Measurements from ENCODE around the gene NLK. TPM values are rescaled to one million over a fixed set of nuclear protein-coding genes. Genes with fewer than 3 reads are reported as not detected.

NLK gene
- total RNA-seq, 1 experiment from 2014 or later = 14.9 TPM

DNA sequence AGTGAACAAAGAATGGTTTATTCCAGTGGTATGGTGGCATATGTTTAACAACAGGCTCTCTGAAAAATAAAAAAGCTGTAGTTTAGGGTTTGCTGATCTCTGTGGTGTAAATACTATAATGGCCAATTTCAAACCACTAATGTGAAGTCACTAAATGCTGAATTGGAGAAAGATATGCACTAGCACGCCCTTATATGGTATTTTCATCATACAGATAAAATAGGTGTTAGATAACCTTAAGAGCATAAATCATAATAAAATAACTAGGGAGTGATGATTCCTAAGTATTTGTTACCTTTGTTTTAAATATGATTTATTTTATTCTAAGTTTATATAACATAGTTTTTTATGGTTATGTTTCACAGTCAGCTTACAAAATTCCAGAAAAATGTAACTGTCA is 17.2 kb downstream of the NLK start:
- DNase-seq = no peak
- peaks cover 13% of the 10 kb centered on the region for H3K4me1 ChIP-seq (ENCODE audit: insufficient read depth, low read length)
- H3K36me3 ChIP-seq (ENCODE audit: low read depth, low read length) = no peaks in the 10 kb centered on the region
- no peak overlapping the region for H3K4me3 ChIP-seq (ENCODE audit: low read length)
- H3F3A ChIP-seq (ENCODE audit: low read length, unreplicated experiment) = no peaks in the 10 kb centered on the region
- ChIA-PET CTCF (no interaction called here), POLR2A (ENCODE audit: unreplicated experiment) (interaction anchor here (0.7 kb wide), 1 partner anchor 40 kb away, joined by 6 read pairs; no protein-coding TSS in a partner anchor)
- H3K9me3 ChIP-seq (ENCODE audit: low read length) = no peaks in the 10 kb centered on the region
- intact Hi-C loops (cut with micrococcal nuclease) = no loop called here
- no peaks in the 10 kb centered on the region for H3K27me3 ChIP-seq (ENCODE audit: low read length)
- H3K79me2 ChIP-seq (ENCODE audit: low read length) = peaks cover 91% of the 10 kb centered on the region
- ATAC-seq = no peak
- TF ChIP-seq EZH2phosphoT487 (IDR thresholded peaks at IDR 0.05; ENCODE audit: borderline replicate concordance, low read length) = no peak
- TF ChIP-seq CTCF (conservative IDR thresholded peaks at IDR 0.05; ENCODE audit: low read depth, low read length) = no peak
- no peak for TF ChIP-seq EZH2 (IDR thresholded peaks at IDR 0.05; ENCODE audit: low read length, unreplicated experiment)
- H3K27ac ChIP-seq (ENCODE audit: low read length) = no peak overlapping the region
- H3K9me2 ChIP-seq (replicated peaks; ENCODE audit: low read length) = no peaks in the 10 kb centered on the region
- BruUV-seq (replicated peaks) = no TSS peak
- H4K20me1 ChIP-seq (ENCODE audit: low read length) = peaks cover 6% of the 10 kb centered on the region; the same call in 1 of the 2 replicates
- no peak overlapping the region for H2AFZ ChIP-seq (ENCODE audit: low read length)
- H3K4me2 ChIP-seq (ENCODE audit: low read length) = no peak overlapping the region
- H3K9ac ChIP-seq (ENCODE audit: low read length) = no peak overlapping the region

DNA sequence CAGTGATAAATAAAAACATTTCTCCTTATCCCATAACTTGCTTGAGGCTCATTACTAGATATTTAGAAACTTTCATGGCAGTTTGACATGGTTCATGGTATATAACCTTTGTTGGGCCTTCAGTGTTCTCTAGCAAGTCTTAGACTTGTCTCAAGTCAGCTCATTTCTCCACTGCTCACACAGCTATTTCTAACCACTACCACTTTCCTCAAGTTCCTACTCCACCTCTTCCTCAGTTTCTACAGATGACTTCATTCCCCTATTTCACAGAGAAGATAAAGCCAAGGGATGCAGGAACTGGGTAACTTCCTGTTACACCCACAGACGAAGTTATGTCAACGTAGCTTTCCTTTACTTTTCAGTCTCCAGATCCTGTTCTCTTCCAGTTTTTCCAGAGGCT is 23.2 kb downstream of the NLK start:
- ChIA-PET CTCF (no interaction called here), POLR2A (ENCODE audit: unreplicated experiment) (no interaction called here)
- no peaks in the 10 kb centered on the region for H3K9me3 ChIP-seq (ENCODE audit: low read length)
- no TSS peak for BruUV-seq (replicated peaks)
- TF ChIP-seq CTCF (conservative IDR thresholded peaks at IDR 0.05; ENCODE audit: low read depth, low read length) = no peak
- TF ChIP-seq EZH2phosphoT487 (IDR thresholded peaks at IDR 0.05; ENCODE audit: borderline replicate concordance, low read length) = no peak
- TF ChIP-seq EZH2 (IDR thresholded peaks at IDR 0.05; ENCODE audit: low read length, unreplicated experiment) = no peak
- H3K4me3 ChIP-seq (ENCODE audit: low read length) = no peak overlapping the region
- H4K20me1 ChIP-seq (ENCODE audit: low read length) = no peaks in the 10 kb centered on the region
- intact Hi-C loops (cut with micrococcal nuclease) = no loop called here
- H3K9me2 ChIP-seq (replicated peaks; ENCODE audit: low read length) = no peaks in the 10 kb centered on the region
- H3K9ac ChIP-seq (ENCODE audit: low read length) = no peak overlapping the region
- no peaks in the 10 kb centered on the region for H3K4me1 ChIP-seq (ENCODE audit: insufficient read depth, low read length)
- peaks cover 1% of the 10 kb centered on the region; the same call in 1 of the 2 replicates for H3K36me3 ChIP-seq (ENCODE audit: low read depth, low read length)
- no peak for DNase-seq
- no peak overlapping the region for H3K27ac ChIP-seq (ENCODE audit: low read length)
- no peaks in the 10 kb centered on the region for H3F3A ChIP-seq (ENCODE audit: low read length, unreplicated experiment)
- H3K79me2 ChIP-seq (ENCODE audit: low read length) = peaks cover 67% of the 10 kb centered on the region
- no peak overlapping the region for H3K4me2 ChIP-seq (ENCODE audit: low read length)
- no peaks in the 10 kb centered on the region for H3K27me3 ChIP-seq (ENCODE audit: low read length)
- H2AFZ ChIP-seq (ENCODE audit: low read length) = no peak overlapping the region
- no peak for ATAC-seq

DNA sequence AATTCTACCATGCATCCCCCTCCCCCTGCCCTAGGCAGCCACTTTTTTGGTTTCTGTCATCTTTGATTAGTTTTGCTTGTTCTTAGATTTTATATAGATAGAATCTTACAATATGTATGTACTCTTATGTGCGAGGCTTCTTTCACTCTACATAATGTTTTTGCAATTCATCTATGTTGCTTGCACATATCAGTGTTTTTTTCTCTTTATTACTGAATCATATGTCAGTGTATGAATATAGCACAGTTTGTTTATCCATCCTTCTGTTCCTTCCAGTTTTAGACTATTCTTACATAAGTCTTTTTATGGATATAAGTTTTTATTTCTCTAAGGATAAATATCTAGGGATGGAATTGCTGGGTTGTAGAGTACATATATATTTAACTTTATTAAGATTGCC is 26.6 kb downstream of the NLK start:
- Histone ChIP-seq H3K27ac (ENCODE audit: low read length) (no peak overlapping the region), H3K4me3 (ENCODE audit: low read length) (no peak overlapping the region), H3K4me2 (ENCODE audit: low read length) (no peak overlapping the region), H3K36me3 (ENCODE audit: low read depth, low read length) (peaks cover 15% of the 10 kb centered on the region), H3K27me3 (ENCODE audit: low read length) (no peaks in the 10 kb centered on the region), H3K4me1 (ENCODE audit: insufficient read depth, low read length) (no peaks in the 10 kb centered on the region), H3K9me3 (ENCODE audit: low read length) (0 out of 2 replicates have a peak, but pooled peaks cover 5% of the 10 kb centered on the region), H3K9me2 (replicated peaks; ENCODE audit: low read length) (no peaks in the 10 kb centered on the region), H2AFZ (ENCODE audit: low read length) (no peak overlapping the region), H3F3A (ENCODE audit: low read length, unreplicated experiment) (no peaks in the 10 kb centered on the region), H3K9ac (ENCODE audit: low read length) (no peak overlapping the region), H3K79me2 (ENCODE audit: low read length) (peaks cover 63% of the 10 kb centered on the region), H4K20me1 (ENCODE audit: low read length) (no peaks in the 10 kb centered on the region)
- DNase-seq = no peak
- POLR2A ChIA-PET (ENCODE audit: unreplicated experiment) = no interaction called here
- intact Hi-C loops (cut with micrococcal nuclease) = no loop called here
- no TSS peak for BruUV-seq (replicated peaks)
- no peak for TF ChIP-seq EZH2phosphoT487 (IDR thresholded peaks at IDR 0.05; ENCODE audit: borderline replicate concordance, low read length)
- CTCF ChIA-PET = no interaction called here
- ATAC-seq = no peak
